Measurements from ENCODE around the gene MEX3C.

DNA sequence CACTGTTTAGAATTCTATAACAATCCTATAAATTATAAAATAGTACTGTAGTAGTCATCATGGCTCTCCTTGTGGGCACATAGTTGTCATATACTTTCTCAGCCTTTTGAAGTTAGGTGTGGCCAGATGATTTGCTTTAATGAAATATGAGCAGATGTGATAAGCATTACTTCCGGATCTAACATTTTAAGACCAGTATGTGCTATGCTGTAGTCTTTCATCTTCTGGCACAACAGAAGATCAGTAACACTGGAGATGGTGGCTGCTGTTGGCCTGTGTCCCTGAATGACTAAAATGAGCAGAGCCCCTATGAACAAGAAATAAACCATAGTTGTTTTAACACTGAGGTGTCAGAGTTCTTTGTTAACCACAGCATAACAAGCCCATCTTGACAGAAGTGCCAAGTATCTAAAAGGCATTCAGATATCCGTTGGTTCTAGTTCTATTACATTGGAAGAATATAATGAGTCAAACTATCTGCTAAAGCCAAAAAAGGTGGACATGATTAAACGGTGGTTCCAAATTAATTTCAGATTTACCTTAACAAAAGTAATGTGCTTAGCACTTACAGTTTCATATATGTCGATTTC, 6.3 kb downstream of the MEX3C start:
- TF ChIP-seq ZFP30 (CRISPR knock-in tag; IDR thresholded peaks at IDR 0.05) (no peak), ARNTL (CRISPR knock-in tag; IDR thresholded peaks at IDR 0.05; ENCODE audit: borderline replicate concordance, low read depth) (no peak), OSR1 (CRISPR knock-in tag; IDR thresholded peaks at IDR 0.05) (no peak), BACH2 (CRISPR knock-in tag; IDR thresholded peaks at IDR 0.05; ENCODE audit: borderline replicate concordance) (no peak), ZFP3 (CRISPR knock-in tag; IDR thresholded peaks at IDR 0.05) (no peak)

All from SK-N-SH treated with all-trans-retinoic acid at 6 μM for 48 hours (cell line).